ENCODE measurements around the gene WTAP. TPM values are rescaled to one million over a fixed set of nuclear protein-coding genes. Genes with fewer than 3 reads are reported as not detected.
"Not testable (repeated sequence)": the region's sequence is repeated elsewhere in the genome, so short reads cannot be mapped to it uniquely, and the experiment has no call there.

The WTAP gene
- total RNA-seq, 4 donors from 2014 or later, result 74.8 to 202 (median 133) TPM

- DNase-seq (ENCODE audit: low spot score), result no peak
- no peak for ATAC-seq (ENCODE audit: low FRiP score)
- no peak for TF ChIP-seq CTCF (IDR thresholded peaks at IDR 0.05)
Measured at GRCh38 chr6:159729598-159730331, 2.5 kb downstream of the WTAP start.

GRCh38 chr6:159730332-159730676, 3.0 kb downstream of the WTAP start:
- no peak for TF ChIP-seq CTCF (IDR thresholded peaks at IDR 0.05)
- ATAC-seq (ENCODE audit: low FRiP score), result no peak

GRCh38 chr6:159732550-159732949, 5.2 kb downstream of the WTAP start:
- not testable (repeated sequence) for DNase-seq (ENCODE audit: low spot score); ATAC-seq (ENCODE audit: low FRiP score)

More at GRCh38 chr6:159730332-159730676, 3.0 kb downstream of the WTAP start:
- no peak for DNase-seq (ENCODE audit: low spot score)

- ATAC-seq (ENCODE audit: low FRiP score); DNase-seq (ENCODE audit: low spot score): not testable (repeated sequence)
Measured at GRCh38 chr6:159733395-159733794, 6.1 kb downstream of the WTAP start.

DNA sequence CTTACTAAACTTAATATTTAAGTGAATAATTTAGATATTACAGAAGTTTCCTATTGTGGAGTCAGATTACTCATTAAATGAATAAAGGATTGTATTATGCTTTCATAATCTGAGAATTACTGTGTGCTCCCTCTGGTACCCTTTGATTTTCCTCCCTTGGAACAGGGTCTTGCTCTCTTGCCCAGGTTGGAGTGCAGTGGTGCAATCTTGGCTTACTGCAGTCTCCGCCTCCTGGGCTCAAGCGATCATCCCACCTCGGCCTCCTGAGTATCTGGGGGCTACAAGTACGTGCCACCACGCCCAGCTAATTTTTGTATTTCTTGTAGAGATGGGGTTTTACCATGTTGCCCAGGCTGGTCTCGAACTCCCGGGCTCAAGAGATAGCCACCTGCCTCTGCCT, 9.6 kb downstream of the WTAP start:
- ATAC-seq (ENCODE audit: low FRiP score), result no peak
- no peak for TF ChIP-seq CTCF (IDR thresholded peaks at IDR 0.05)
- DNase-seq (ENCODE audit: low spot score), result no peak

DNA sequence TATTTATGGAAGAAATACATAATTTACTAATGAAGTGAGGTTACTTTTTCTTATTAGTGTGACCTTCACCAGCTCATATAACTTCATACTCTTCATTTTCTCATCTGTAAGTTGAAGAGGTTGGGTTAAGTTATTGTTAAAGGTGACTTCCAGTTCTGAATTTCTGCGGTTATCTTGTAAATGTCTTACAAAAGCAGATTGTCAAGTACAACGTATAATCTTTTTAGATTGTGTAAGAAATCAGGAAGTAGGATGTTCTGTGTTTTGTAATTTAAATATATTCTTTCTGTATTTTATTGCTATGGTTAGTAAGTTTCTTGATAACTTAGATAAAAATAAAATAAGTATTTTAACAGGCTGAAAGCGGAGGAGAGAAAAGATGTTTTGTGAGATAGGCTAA, 12.0 kb downstream of the WTAP start:
- DNase-seq (ENCODE audit: low spot score) (no peak), ATAC-seq (ENCODE audit: low FRiP score) (no peak)
- no peak for TF ChIP-seq CTCF (IDR thresholded peaks at IDR 0.05)

GRCh38 chr6:159742165-159742564, 14.9 kb downstream of the WTAP start:
- TF ChIP-seq CTCF (IDR thresholded peaks at IDR 0.05), result no peak
- DNase-seq (ENCODE audit: low spot score), result no peak
- ATAC-seq (ENCODE audit: low FRiP score), result no peak

DNA sequence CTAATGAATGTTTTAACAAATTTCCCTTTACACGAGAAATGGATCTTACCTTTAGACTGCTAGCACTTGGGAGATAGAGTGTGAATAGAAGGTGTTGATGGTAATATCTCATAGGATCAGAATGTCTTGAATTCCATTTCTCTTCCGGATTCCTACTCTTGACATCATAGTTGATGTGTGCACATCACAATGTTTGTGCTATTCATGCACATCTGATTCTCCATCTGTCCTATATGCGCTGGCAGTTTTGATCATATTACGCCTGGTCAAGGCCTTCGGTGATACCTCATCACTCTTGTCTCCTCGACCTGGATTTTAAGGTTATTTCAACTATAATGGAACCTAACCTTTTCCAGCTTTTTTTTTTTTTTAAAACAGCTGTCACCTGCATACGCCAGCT, 17.8 kb downstream of the WTAP start:
- DNase-seq (ENCODE audit: low spot score) (no peak), ATAC-seq (ENCODE audit: low FRiP score) (no peak)
- no peak for TF ChIP-seq CTCF (IDR thresholded peaks at IDR 0.05)
